HG02852 (cell line): ENCODE results near the gene STAB2.
"Not testable (repeated sequence)": the region's sequence is repeated elsewhere in the genome, so short reads cannot be mapped to it uniquely, and the experiment has no call there.

Source experiments
- ATAC-seq: cut with Tn5 transposase; IDR thresholded peaks from one replicate; pipeline ENCODE4 v1.9.1; 2021; ENCODE audit warnings: mild to moderate bottlenecking, moderate library complexity; ENCODE audit not compliant: unreplicated experiment

The STAB2 gene

GRCh38 chr12:103647267-103647666 lies 60.2 kb downstream of the STAB2 start:
- ATAC-seq, result no peak

- ATAC-seq, result no peak
Measured at GRCh38 chr12:103652808-103653207, 65.7 kb downstream of the STAB2 start.

GRCh38 chr12:103653568-103654173 lies 66.6 kb downstream of the STAB2 start:
- not testable (repeated sequence) for ATAC-seq

- no peak for ATAC-seq
Measured at GRCh38 chr12:103654816-103655215, 67.7 kb downstream of the STAB2 start.

- ATAC-seq, result no peak
Measured at GRCh38 chr12:103656291-103656690, 69.2 kb downstream of the STAB2 start.

DNA sequence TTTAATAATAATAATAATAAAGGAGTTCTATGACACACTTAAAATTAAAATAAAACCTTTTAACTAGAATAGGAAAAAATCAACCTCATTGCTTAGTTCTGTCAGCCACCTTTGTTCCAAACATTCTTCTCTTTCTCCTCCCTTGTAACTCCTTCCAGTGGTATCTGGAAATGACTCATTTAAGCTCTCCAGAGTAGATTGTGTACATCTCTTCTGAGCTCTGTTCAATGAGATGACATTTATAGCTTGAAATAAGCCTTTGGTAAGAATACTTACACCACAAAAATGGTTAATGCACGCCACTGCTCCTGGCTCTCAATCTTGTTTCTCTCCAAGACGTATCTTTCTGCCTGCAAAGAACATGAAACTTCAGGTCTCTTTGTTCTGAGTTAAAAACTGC lies 70.3 kb downstream of the STAB2 start:
- ATAC-seq, result no peak

DNA sequence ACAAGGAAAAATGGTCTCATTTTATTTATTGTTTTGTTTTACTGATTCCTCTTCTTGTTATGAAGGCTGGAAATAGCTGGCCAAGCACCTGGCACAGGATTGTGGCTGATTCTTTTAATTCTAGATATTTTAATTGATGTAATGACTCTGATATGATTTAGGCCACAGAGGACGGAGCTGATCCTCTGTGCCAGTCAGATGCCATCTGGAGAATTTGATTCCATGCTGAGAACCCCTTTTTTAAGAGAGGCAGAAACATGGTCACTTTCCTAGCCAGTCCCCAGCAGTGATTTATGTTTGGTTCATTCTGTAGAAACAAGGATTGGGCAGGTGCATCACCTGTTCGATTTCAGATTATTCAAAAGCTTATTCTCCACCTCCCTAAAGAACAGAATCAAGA lies 77.6 kb downstream of the STAB2 start:
- no peak for ATAC-seq

DNA sequence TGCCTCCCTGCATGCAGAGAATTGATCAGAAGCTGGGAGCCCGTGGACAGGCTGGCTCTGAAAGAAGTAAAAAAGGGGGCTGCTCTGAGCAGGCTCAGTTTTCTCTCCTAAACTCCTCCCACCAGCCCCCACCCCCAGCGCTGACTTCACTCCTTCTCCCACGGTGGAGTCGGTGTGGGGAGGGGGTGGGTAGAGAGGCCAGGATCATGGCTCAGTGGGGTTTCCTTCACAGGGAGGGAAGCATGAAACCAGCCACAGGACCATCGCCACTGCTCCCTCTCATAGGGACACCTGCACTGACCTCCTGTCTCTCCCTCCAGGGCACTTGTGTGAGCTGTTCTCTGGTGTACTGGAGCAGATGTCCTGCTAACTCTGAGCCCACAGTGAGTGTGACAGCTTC lies 78.9 kb downstream of the STAB2 start:
- no peak for ATAC-seq

DNA sequence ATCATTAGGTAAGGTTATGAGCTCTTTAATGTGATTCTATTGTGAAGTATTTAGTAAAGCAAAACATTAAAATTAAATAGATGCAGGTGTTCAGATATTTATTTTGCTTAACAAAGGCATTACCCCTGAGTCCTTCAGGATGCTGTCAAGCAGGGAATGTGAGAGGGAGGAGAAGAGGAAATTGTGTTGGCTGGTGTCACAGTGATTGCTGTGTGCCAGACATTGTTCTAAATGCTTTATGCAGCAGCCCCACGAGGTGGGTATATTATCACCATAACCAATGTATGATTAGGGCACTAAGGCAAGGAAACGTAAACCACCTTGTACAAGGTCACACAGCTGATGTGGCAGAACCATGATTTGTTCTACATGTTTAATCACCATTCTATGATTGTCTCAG lies 80.1 kb downstream of the STAB2 start:
- ATAC-seq, result no peak

DNA sequence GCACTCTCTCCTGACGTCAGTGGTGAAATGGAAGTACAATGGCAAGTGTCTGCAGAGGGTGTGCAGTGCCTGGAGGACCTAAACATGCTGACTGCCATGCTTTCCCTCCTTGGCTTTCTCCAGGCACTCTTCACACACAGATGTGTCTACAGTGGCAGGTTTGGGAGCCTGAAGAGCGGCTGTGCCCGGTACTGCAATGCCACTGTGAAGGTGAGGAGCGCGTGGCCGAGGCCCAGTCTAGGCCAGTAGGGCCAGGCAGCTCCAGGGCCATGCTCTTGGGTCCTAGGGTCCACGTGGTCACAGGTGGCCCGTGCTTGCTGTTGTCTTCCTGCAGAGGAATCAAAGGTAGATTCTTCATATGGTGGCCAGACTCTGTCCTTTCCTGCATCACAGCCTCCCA lies 81.4 kb downstream of the STAB2 start:
- no peak for ATAC-seq

DNA sequence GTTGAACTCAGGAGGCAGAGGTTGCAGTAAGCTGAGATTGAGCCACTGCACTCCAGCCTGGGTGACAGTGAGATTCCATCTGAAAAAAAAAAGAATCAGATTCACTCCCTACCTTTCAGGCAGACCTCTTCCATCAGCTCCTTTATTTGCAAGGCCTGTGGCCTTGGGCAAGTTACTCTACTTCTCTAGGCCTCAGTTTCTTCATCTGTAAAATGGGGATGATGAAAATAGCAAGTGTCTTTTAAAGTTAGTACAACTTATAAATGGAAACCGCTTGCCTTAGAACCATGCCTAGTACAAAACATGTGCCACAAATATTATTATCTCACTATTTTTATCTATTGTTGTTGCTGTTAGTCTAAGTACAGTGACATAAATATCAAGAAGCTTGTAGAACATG lies 84.3 kb downstream of the STAB2 start:
- ATAC-seq, result no peak

GRCh38 chr12:103672401-103673119 lies 85.5 kb downstream of the STAB2 start:
- no peak for ATAC-seq

GRCh38 chr12:103673487-103673886 lies 86.4 kb downstream of the STAB2 start:
- no peak for ATAC-seq

- no peak for ATAC-seq
Measured at GRCh38 chr12:103673891-103674375, 86.9 kb downstream of the STAB2 start.

DNA sequence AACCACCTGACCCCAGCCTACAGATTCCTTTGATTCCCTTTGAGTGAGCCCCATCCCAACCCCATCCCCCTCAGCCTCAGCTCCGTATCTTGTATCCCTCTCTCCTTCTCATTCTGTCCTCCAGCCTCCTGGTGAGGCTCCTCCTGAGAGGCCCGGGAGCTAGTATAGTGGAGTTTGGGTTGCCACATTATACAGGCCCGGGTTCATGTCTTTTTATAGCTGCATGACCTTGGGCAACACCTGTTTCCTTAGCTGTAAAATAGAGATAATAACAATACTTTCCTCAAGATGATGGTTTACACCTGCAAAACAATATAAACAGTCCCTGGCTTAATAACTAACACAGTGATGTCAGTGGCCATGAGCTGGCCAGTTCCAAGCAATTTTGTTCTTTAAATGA lies 89.8 kb downstream of the STAB2 start:
- ATAC-seq, result no peak

GRCh38 chr12:103677341-103677740 lies 90.3 kb downstream of the STAB2 start:
- no peak for ATAC-seq

- no peak for ATAC-seq
Measured at GRCh38 chr12:103677905-103678304, 90.8 kb downstream of the STAB2 start.

DNA sequence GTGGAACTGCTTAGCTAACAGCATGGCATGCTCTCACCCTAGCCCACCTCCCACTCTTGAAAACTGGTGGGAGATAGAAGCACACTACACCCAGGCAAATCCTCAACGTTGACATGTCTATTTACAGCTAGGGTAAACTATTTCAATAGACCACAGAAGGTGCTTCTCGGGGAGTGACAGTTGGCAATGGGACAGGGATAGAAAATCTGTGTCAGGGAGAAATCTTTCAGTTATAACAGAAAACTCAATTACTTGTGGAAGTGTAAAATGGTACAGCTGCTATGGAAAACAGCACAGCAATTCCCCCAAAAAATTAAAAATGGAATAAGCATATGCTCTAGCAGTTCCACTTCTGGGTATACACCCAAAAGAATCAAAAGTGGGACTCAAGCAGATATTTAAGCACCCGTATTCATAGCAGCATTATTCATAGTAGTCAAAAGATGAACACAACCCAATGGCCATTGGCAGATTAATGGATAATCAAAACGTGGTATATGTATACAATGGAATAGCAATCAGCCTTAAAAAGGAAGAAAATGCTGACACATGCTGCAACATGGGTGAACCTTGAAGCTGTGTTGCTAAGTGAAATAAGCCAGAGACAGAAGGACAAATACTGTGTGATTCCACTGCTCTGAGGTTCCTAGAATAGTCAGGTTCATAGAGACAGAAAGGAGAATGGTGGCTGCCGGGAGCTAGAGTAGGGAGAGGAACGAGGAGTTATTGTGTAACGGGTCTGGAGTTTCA lies 92.5 kb downstream of the STAB2 start:
- no peak for ATAC-seq

DNA sequence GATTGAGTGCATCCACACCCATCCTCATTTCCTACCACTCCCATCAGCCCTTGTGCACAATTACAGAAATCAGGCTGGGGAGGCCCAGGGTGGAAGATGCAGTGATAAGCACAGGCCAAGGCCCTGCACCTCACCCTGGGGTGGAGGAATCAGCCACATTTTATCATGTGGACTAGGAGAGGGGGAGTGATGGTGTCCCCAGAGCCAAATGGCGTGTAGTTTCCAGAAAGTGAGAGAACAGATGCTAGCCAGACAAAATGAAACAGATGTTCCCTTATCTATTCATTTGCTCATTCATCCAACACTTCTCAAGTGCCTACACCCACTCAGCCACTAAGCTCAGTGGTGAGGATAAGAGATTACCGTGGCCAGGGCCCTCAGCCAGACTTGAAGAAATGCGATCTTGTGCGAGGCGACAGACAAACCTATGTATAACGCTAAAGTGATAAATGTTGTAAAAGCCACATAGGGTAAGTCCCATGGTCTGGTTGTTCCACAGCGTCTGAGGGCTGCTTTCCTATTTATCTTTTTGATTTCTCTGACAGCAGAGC lies 93.6 kb downstream of the STAB2 start:
- ATAC-seq, result no peak

DNA sequence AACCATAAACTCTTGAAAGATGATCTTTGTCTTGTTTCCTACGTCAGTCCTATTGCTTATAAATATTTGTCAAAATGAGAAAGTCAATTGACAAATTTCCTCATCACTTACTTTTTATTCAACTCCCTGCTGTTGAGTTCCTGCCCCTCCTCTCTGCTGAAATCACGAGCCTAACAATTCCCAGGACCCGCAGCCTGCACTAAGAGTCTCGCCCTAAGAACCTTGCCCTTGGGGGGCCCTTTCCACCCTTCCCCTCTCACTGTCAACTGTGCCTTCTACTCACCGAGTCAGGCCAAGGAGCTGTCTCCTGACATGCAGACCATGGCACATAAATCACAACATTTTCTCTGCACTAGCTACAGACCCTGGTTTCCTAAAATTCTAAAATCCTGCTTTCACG lies 99.0 kb downstream of the STAB2 start:
- no peak for ATAC-seq

DNA sequence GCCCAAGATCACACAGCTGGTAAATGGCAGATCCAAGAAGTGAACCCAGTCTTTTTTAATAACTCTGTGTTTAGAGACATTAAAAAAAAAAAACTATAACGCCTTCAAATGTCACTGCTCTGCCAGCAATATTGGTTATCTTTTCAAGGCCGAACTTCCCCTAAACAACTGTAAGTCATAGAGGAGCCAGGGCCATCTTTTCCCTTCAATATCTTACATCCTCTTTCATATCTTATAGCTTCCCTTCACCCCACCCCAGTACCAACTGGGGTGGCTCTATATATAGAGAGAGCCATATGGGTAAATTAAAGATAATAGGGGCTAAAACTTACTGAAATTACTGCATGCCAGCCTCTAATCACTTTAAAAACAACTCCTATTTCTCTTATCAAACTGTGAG lies 100.2 kb downstream of the STAB2 start:
- ATAC-seq, result no peak
